ENCODE results near the gene LAMA4. TPM values are rescaled to one million over a fixed set of nuclear protein-coding genes. Genes with fewer than 3 reads are reported as not detected.

Gene LAMA4
- total and polyA plus RNA-seq, 2 donors = 3.0 to 15.2 TPM

DNA sequence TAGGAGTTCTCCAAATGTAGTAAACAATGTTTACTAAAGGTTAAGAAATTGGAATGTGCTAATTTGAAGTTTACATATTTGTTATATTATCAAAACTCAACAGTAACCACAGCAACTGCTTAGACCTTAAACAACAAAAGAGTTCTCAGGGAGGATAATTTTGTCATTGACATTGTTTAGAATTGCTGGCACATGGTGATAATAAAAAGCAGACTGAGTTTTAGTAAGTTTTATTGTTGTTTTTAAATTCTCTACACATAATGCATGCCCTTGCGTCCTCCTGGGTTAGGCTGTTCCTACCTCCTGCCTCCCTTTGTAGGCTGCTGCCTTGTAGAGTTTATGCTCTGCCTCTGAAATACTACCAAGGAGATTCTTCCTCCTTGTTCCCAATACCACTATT lies 28.7 kb downstream of the LAMA4 start:
- 97% methylated on average over 1 of the region's 1 CpG for WGBS
- no peaks in the 10 kb centered on the region for H3K9me3 ChIP-seq (ENCODE audit: control insufficient read depth in 2 of 2, insufficient read depth in 1 of 2, low read length in 1 of 2)
- no peaks in the 10 kb centered on the region for H3K36me3 ChIP-seq (ENCODE audit: control insufficient read depth in 2 of 2, insufficient read depth in 2 of 2, low read length in 1 of 2)
- no peaks in the 10 kb centered on the region for H3K27me3 ChIP-seq (ENCODE audit: control insufficient read depth in 2 of 2, insufficient read depth in 1 of 2, low read length in 1 of 2)
- no peaks in the 10 kb centered on the region for H3K4me1 ChIP-seq (ENCODE audit: control insufficient read depth in 2 of 2, insufficient read depth in 2 of 2, low read length in 2 of 2)
- no peak for DNase-seq (ENCODE audit: low read depth in 6 of 9, low spot score in 9 of 9)
- H3K4me3 ChIP-seq (ENCODE audit: low read length in 2 of 2) = no peak overlapping the region
- H3K27ac ChIP-seq (ENCODE audit: low read depth in 1 of 2, low read length in 1 of 2) = no peak overlapping the region

DNA sequence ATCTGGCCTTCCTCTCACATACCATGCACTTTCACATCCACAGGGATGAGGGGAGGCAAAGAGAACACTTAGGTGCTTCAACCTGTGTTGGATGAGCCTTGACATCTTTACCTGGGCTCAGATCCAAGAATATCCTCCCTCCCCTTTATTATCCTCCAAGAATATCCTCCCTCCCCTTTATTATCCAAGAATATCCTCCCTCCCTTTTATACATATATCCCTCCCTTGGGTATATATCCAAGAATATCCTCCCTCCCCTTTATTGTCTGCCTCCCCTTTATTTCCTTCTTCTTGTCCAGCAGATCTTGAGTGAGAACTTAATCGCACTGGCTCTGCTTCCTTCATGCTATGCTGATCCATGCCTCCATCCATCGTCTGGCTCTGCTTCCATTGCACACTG lies 30.3 kb downstream of the LAMA4 start:
- Histone ChIP-seq H3K27me3 (ENCODE audit: control insufficient read depth in 2 of 2, insufficient read depth in 1 of 2, low read length in 1 of 2) (no peaks in the 10 kb centered on the region), H3K27ac (ENCODE audit: low read depth in 1 of 2, low read length in 1 of 2) (no peak overlapping the region), H3K4me1 (ENCODE audit: control insufficient read depth in 2 of 2, insufficient read depth in 2 of 2, low read length in 2 of 2) (no peaks in the 10 kb centered on the region), H3K4me3 (ENCODE audit: low read length in 2 of 2) (no peak overlapping the region), H3K9me3 (ENCODE audit: control insufficient read depth in 2 of 2, insufficient read depth in 1 of 2, low read length in 1 of 2) (no peaks in the 10 kb centered on the region), H3K36me3 (ENCODE audit: control insufficient read depth in 2 of 2, insufficient read depth in 2 of 2, low read length in 1 of 2) (no peaks in the 10 kb centered on the region)
- no peak for DNase-seq (ENCODE audit: low read depth in 6 of 9, low spot score in 9 of 9)
- WGBS = over 99% methylated on average over 2 of the region's 2 CpGs

- no peaks in the 10 kb centered on the region for H3K36me3 ChIP-seq (ENCODE audit: control insufficient read depth in 2 of 2, insufficient read depth in 2 of 2, low read length in 1 of 2)
- H3K27me3 ChIP-seq (ENCODE audit: control insufficient read depth in 2 of 2, insufficient read depth in 1 of 2, low read length in 1 of 2) = no peaks in the 10 kb centered on the region
- no peak overlapping the region for H3K4me3 ChIP-seq (ENCODE audit: low read length in 2 of 2)
- H3K9me3 ChIP-seq (ENCODE audit: control insufficient read depth in 2 of 2, insufficient read depth in 1 of 2, low read length in 1 of 2) = no peaks in the 10 kb centered on the region
- 96% methylated on average over 3 of the region's 3 CpGs for WGBS
- no peak overlapping the region for H3K27ac ChIP-seq (ENCODE audit: low read depth in 1 of 2, low read length in 1 of 2)
- no peaks in the 10 kb centered on the region for H3K4me1 ChIP-seq (ENCODE audit: control insufficient read depth in 2 of 2, insufficient read depth in 2 of 2, low read length in 2 of 2)
- DNase-seq (ENCODE audit: low read depth in 6 of 9, low spot score in 9 of 9) = no peak
These were observed 31.1 kb downstream of the LAMA4 start for GRCh38 chr6:112223070-112223861.

GRCh38 chr6:112221981-112222852 lies 32.1 kb downstream of the LAMA4 start:
- H3K36me3 ChIP-seq (ENCODE audit: control insufficient read depth in 2 of 2, insufficient read depth in 2 of 2, low read length in 1 of 2) = no peaks in the 10 kb centered on the region
- DNase-seq (ENCODE audit: low read depth in 6 of 9, low spot score in 9 of 9) = no peak
- no peaks in the 10 kb centered on the region for H3K9me3 ChIP-seq (ENCODE audit: control insufficient read depth in 2 of 2, insufficient read depth in 1 of 2, low read length in 1 of 2)
- H3K27ac ChIP-seq (ENCODE audit: low read depth in 1 of 2, low read length in 1 of 2) = peak overlapping the region in 1 of 2 donors; percentile 14
- H3K4me3 ChIP-seq (ENCODE audit: low read length in 2 of 2) = no peak overlapping the region
- H3K27me3 ChIP-seq (ENCODE audit: control insufficient read depth in 2 of 2, insufficient read depth in 1 of 2, low read length in 1 of 2) = no peaks in the 10 kb centered on the region
- WGBS = 96% methylated on average over 6 of the region's 6 CpGs
- H3K4me1 ChIP-seq (ENCODE audit: control insufficient read depth in 2 of 2, insufficient read depth in 2 of 2, low read length in 2 of 2) = no peaks in the 10 kb centered on the region

DNA sequence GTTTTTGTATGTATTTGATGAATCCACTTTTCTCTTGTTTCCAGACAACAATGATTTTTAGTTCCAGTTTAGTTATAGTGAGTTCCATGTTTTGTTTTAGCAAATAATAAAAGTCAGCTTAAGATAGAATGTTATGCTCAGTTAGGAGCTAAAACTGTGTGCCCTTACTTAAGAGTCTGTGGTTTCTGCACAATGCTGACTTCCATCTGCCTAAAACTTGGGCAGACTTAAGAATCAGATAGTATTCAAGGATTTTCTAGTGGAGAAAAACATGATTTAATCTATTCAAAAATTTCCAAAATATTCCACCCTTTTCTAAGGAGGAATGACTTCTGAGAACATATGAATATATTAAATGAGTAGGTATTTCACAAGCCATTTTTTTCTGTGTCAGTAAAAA lies 32.8 kb downstream of the LAMA4 start:
- no peak for DNase-seq (ENCODE audit: low read depth in 6 of 9, low spot score in 9 of 9)
- H3K4me3 ChIP-seq (ENCODE audit: low read length in 2 of 2) = no peak overlapping the region
- no peaks in the 10 kb centered on the region for H3K36me3 ChIP-seq (ENCODE audit: control insufficient read depth in 2 of 2, insufficient read depth in 2 of 2, low read length in 1 of 2)
- no peaks in the 10 kb centered on the region for H3K9me3 ChIP-seq (ENCODE audit: control insufficient read depth in 2 of 2, insufficient read depth in 1 of 2, low read length in 1 of 2)
- H3K4me1 ChIP-seq (ENCODE audit: control insufficient read depth in 2 of 2, insufficient read depth in 2 of 2, low read length in 2 of 2) = no peaks in the 10 kb centered on the region
- no peaks in the 10 kb centered on the region for H3K27me3 ChIP-seq (ENCODE audit: control insufficient read depth in 2 of 2, insufficient read depth in 1 of 2, low read length in 1 of 2)
- no peak overlapping the region for H3K27ac ChIP-seq (ENCODE audit: low read depth in 1 of 2, low read length in 1 of 2)

- no peaks in the 10 kb centered on the region for H3K9me3 ChIP-seq (ENCODE audit: control insufficient read depth in 2 of 2, insufficient read depth in 1 of 2, low read length in 1 of 2)
- DNase-seq (ENCODE audit: low read depth in 6 of 9, low spot score in 9 of 9) = no peak
- H3K4me1 ChIP-seq (ENCODE audit: control insufficient read depth in 2 of 2, insufficient read depth in 2 of 2, low read length in 2 of 2) = peaks cover 0 to 2% of the 10 kb centered on the region in 2 donors
- H3K27me3 ChIP-seq (ENCODE audit: control insufficient read depth in 2 of 2, insufficient read depth in 1 of 2, low read length in 1 of 2) = no peaks in the 10 kb centered on the region
- H3K27ac ChIP-seq (ENCODE audit: low read depth in 1 of 2, low read length in 1 of 2) = no peak overlapping the region
- 96% methylated on average over 5 of the region's 5 CpGs for WGBS
- no peak overlapping the region for H3K4me3 ChIP-seq (ENCODE audit: low read length in 2 of 2)
- H3K36me3 ChIP-seq (ENCODE audit: control insufficient read depth in 2 of 2, insufficient read depth in 2 of 2, low read length in 1 of 2) = no peaks in the 10 kb centered on the region
These were observed 35.8 kb downstream of the LAMA4 start for GRCh38 chr6:112218563-112218962.

GRCh38 chr6:112216662-112217551 lies 37.5 kb downstream of the LAMA4 start:
- 95% methylated on average over 6 of the region's 6 CpGs for WGBS

GRCh38 chr6:112215488-112216284 lies 38.7 kb downstream of the LAMA4 start:
- no peaks in the 10 kb centered on the region for H3K36me3 ChIP-seq (ENCODE audit: control insufficient read depth in 2 of 2, insufficient read depth in 2 of 2, low read length in 1 of 2)
- no peaks in the 10 kb centered on the region for H3K9me3 ChIP-seq (ENCODE audit: control insufficient read depth in 2 of 2, insufficient read depth in 1 of 2, low read length in 1 of 2)
- no peak overlapping the region for H3K27ac ChIP-seq (ENCODE audit: low read depth in 1 of 2, low read length in 1 of 2)
- no peaks in the 10 kb centered on the region for H3K27me3 ChIP-seq (ENCODE audit: control insufficient read depth in 2 of 2, insufficient read depth in 1 of 2, low read length in 1 of 2)
- DNase-seq (ENCODE audit: low read depth in 6 of 9, low spot score in 9 of 9) = no peak
- 96% methylated on average over 7 of the region's 7 CpGs for WGBS
- H3K4me1 ChIP-seq (ENCODE audit: control insufficient read depth in 2 of 2, insufficient read depth in 2 of 2, low read length in 2 of 2) = peaks cover 0 to 2% of the 10 kb centered on the region in 2 donors
- H3K4me3 ChIP-seq (ENCODE audit: low read length in 2 of 2) = no peak overlapping the region

More at GRCh38 chr6:112216662-112217551, 37.5 kb downstream of the LAMA4 start:
- no peak overlapping the region for H3K27ac ChIP-seq (ENCODE audit: low read depth in 1 of 2, low read length in 1 of 2)
- no peaks in the 10 kb centered on the region for H3K36me3 ChIP-seq (ENCODE audit: control insufficient read depth in 2 of 2, insufficient read depth in 2 of 2, low read length in 1 of 2)
- H3K4me3 ChIP-seq (ENCODE audit: low read length in 2 of 2) = no peak overlapping the region
- no peaks in the 10 kb centered on the region for H3K9me3 ChIP-seq (ENCODE audit: control insufficient read depth in 2 of 2, insufficient read depth in 1 of 2, low read length in 1 of 2)
- DNase-seq (ENCODE audit: low read depth in 6 of 9, low spot score in 9 of 9) = no peak
- H3K4me1 ChIP-seq (ENCODE audit: control insufficient read depth in 2 of 2, insufficient read depth in 2 of 2, low read length in 2 of 2) = peaks cover 0 to 2% of the 10 kb centered on the region in 2 donors
- H3K27me3 ChIP-seq (ENCODE audit: control insufficient read depth in 2 of 2, insufficient read depth in 1 of 2, low read length in 1 of 2) = no peaks in the 10 kb centered on the region
